Hematopoietic multipotent progenitor cell treated with erythropoietin and hydrocortisone succinate and interleukin-3 and kit ligand, for 6 days (in vitro differentiated cells): ENCODE results near the gene IP6K1.
A peak's percentile ranks its signal among the peaks of the same experiment; 100 is the strongest.
"Not testable (repeated sequence)": the region's sequence is repeated elsewhere in the genome, so short reads cannot be mapped to it uniquely, and the experiment has no call there.

ENCODE experiments used
- DNase-seq: peaks from one replicate; pipeline ENCODE4 v3.0.0-alpha.2; 2015

Gene IP6K1

DNA sequence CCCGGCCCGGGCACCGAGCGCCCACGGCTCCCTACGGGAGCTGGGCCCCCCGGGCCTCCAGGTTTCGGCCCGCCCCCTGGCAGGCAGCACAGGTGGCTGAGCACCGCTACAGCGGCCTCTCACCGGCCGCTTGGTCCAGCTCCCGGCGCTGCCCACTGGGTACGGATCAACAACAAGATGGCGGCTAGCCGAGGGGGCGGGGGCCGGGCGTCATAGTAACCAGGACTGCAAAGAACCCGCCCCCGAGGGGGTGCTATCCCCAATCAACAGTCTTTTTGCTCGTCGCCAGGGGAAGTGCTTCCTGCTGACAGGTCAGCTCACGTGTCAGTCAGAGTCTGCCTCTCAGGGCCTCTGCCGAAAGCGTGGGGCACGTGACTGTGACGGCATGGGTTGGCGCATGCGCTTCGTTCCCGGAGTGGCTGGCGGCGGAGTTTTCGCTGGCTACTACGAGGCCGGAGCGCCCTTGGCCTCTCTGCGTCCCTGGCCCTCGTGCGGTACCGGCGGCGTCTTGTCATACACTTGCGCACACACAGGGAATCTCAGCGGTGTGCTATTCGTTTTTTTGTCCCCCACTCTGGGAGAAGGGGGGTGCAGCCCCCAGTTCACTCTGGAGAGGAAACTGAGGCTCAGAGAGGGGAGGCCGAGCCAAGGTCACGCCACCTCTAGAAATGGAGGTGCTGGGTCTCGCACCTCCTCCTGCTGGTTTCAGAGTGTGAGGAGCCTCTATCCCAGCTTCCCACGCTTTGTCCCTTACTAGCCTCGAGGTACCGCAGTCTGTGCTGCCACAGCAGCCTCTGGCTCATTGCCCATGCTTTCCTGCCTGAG lies at the start of gene IP6K1:
IP6K1 (minus strand) TSS at position 186 of the 825 bp plus-strand sequence. CDS start 38,502 bp downstream, outside the sequence.
- DNase-seq: peak; percentile 100

GRCh38 chr3:49831341-49831740 lies 45.0 kb upstream of the IP6K1 start:
- no peak for DNase-seq

- DNase-seq: no peak
These were observed 39.7 kb upstream of the IP6K1 start for GRCh38 chr3:49826016-49826415.

DNA sequence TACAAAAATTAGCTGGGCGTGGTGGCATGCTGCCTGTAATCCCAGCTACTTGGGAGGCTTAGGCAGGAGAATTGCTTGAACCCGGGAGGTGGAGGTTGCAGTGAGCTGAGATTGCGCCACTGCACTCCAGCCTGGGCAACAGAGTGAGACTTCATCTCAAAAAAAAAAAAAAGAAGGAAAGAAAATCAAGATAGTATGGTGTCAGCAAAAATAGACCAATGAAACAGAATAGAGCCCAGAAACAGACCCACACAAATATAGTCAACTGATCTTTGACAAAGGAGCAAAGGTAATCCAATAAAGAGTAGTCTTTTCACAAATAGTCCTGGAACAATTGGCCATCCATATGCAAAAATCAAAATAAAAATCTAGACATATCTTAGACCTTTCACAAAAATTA lies 36.8 kb upstream of the IP6K1 start:
- DNase-seq: not testable (repeated sequence)

DNA sequence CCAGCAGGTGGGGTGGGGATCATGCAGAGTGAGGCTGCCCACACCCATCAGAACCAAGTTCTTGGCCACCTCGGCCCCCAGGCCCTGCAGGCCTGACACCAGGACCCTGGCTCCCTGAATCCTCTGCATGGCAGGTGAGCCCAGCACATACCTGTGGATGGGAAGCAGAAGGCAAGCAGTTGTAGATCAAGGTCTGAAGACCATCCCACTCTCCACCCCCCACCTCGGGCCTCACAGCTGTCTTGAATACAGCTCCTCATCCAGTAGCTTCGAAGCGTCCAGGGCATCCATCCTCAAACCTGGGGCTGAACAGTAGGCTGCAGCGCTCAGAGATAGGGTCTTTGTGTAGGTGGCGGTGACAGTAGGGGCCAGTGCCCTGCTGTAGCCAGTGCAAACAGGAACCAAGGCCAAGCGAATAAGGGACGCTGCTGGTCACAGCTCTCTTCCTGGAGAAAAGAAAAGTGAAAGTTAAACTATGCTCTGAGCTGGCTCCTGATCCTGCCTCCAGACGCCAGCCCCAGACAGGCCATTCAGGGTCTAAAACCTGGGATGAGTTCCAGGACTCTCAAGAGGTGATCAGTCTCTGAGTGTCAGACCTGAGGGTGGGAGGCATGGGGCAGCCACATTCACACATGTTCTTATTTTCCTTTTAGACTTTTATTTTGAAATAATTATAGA lies 27.3 kb upstream of the IP6K1 start, which contains the start of gene UBA7:
UBA7 (minus strand) TSS at position 457 of the 678 bp plus-strand sequence; CDS start at position 291, 166 bp downstream.
- DNase-seq: peak; percentile 80

DNA sequence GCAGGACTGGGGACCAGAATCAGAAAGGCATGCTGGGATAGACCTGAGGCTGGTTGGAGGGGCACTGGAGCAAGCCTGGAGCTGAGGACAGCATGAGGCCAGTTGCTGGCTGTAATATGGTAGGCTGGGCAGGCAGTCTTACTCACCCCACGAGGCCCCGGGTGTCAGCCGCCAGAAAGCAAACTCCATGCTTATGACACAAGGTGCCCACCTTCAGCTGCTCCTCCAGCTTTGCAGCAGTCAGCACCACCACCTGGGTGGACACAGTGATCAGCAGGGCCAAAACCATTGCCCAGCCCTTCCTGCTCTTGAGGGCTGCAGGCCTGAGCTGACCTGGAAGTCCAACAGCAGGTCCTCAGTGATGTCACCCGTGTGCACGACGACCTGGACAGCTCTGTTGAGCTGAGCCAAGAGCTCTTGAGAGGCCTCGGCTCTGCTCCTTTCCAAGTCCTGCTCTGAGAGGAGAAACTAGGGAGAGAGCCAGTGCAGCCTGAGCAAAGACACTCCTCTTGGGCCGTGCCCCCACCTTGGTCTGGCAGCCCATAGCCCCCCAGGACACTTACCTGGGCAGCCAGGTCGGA lies 26.7 kb upstream of the IP6K1 start:
- peak; percentile 28 for DNase-seq

DNA sequence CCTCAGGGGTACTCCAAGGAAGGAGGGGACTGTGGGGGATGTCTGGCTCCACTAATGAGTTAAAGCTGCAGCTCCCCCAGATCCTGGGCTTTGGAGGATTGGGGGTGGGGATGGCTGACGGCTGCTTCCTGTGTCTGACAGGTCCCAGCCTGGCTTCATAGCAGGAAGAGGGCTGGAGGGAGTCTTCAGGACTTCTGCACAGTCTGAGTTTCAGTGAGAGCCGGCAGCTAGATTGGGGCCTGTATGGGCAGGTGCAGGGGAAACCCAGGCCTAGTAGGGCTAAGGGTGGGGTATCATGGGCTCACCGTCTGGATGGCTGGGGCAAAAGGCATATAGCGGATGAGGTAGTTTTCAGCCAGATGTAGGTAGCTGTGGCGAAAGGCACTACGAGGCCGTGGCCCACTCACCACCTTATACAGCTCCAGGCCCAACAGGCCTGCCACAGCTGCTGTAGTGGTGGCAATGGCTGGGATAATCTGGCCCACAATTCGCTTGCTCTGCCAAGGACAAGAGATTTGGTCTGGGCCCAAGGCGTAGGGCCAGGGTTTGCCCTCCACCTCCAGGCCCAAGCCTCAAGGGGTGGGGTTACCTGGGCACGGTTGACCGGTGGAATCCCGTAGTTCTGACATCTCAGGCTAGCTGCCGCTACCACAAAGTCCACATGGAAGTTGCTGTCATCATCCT lies 21.2 kb upstream of the IP6K1 start:
- peak; percentile 46 for DNase-seq

- peak; percentile 44 for DNase-seq
These were observed 20.5 kb upstream of the IP6K1 start for GRCh38 chr3:49806850-49807249.

DNA sequence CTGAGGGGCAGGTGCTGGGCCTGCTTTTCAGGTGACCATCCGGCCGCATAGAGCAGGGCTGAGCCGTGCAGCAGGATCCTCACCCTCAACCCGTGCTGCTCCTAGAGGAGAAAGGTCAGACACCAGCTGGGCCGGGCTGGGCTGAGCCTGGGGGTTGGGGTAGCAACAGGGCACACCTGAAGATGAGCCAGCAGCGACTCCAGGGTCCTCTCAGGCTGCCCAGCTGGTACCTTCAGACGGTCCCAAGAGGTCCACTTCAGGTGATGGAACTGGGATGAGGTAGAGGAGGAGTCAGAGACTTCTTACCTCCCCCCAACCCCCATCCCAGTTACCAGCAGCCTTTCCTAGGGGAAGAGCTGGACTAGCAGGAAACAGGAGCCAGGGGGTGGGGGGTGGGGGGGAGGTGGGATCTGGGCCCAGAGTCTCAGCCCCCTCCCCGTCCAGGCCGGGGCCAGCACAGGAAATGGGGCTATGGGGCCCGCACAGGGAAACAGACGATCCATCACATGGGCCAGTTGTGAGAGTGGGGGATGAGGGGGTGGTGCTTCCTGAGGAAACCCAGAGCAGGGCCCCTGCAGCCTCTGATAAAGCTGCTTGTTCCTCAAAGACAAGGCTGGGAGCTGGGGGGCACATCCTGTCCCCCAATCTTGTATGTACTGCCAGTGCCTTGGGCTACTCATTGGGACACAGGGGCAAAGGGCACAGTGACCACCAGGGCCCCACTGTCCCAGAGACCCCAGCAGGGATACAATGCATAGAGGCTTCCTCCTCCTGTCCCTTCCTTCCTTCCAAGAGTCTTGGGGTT lies 19.8 kb upstream of the IP6K1 start:
- DNase-seq: peak; percentile 94

DNA sequence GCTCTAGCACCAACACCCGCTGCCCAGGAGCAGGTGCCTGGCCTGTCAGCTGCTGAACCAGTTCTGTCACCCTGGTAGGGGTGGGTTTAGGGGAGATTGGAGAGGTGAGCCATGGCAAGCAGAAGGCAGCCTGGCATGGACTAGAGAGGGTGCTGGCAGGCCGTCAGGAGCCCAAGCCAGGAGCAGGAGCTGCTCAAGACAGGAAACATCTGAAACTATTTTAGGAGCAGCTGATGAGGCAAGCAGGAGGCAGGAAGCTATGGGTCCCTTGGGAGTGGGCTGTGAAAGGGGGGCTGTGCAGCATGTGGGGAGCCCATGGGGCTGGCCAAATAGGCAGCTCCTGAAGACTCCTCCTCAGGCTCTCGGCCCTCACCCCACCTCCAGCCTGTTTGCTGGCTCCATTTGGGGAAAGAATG lies 19.0 kb upstream of the IP6K1 start:
- peak; percentile 64 for DNase-seq

DNA sequence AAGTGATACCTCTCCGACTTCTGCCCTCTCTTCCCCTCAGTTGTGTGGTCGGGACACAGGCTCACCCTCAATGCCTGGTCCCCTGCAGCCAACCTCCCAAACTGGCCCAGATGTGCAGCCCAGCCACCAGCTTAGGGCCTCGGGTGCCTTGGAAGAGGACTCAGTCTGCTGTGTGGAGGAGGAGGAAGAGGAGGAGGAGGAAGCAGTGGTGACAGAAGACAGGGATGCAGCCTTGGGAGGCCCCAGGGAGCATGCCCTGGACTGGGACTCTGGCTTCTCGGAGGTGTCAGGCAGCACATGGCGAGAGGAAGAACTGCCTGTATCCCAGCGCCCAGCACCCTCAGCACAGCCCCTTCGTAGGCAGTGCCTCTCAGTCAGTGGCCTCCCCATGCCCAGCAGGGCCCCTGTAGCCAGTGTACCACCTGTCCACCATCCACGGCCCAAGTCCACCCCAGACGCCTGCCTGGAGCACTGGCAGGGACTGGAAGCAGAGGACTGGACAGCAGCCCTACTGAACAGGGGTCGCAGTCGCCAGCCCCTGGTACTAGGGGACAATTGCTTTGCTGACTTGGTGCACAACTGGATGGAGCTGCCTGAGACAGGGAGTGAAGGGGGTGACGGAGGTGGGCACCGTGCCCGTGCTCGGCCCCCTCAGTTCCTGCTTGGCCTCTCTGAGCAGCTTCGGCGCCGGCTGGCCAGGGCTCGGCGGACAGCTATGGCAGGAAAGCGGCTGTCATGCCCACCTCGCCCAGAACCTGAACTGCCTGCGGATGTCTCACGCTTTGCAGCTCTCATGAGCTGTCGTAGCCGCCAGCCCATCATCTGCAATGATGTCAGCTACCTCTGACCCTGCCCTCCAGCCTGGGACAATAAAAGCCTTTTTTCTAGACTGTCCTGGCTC lies 18.0 kb upstream of the IP6K1 start:
- peak; percentile 35 for DNase-seq

DNA sequence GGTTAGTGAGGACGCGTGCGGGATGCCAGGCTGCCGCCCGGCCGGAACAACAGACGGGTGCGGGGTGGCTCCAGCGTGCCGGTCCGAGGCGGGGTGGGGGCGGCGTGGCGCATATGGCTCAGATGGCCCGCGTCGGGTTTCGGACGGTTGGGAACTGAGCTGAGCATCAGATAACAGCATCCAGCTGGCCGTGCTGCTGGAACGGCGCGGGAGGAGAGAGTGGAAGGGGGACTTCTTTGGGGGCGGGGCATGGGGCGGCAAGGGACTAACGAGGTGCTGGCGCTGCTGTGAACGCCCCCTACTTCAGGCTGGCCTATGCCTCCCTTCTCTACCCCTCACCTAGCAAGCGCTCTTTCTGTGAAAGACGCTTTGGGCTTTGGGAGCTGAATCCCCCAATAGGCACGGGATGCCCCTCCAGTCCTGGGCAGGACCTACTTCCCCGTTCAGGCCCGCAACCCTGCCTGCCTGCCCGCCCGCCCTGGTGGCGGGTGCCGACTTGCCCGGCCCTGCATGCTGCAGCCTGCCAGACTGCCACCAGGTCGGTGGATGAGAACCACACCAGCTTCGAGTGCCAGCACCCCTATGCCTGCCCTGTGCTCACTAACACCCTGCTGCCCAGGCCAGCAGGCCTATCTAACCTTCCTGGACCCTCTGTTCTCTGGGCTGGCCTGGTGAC lies 17.3 kb upstream of the IP6K1 start:
- DNase-seq: peak; percentile 84

GRCh38 chr3:49802719-49803464 lies 16.6 kb upstream of the IP6K1 start, which contains the start of gene INKA1:
Gene INKA1 (plus strand): TSS chr3:49803261. CDS start chr3:49803393, 132 bp downstream.
- DNase-seq: peak; percentile 97

DNA sequence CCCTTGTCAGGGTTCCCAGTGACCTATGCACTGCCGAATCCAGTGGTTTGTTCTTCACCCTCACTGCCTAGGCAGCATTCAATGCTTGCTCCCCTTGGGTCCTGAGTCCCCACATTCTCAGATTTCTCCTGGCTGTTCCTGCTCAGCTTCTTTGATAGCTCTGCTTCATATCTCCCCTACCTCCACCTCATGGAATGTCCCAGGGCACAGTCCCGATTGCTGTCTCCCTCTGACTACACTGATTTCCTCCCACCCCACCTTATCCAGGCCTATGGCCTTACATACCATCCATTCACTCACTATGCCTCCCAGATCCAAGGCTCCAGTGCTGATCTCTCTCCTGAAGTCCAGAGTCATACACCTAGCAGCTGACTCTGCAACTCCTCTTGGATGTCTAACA lies 14.8 kb upstream of the IP6K1 start:
- no peak for DNase-seq

DNA sequence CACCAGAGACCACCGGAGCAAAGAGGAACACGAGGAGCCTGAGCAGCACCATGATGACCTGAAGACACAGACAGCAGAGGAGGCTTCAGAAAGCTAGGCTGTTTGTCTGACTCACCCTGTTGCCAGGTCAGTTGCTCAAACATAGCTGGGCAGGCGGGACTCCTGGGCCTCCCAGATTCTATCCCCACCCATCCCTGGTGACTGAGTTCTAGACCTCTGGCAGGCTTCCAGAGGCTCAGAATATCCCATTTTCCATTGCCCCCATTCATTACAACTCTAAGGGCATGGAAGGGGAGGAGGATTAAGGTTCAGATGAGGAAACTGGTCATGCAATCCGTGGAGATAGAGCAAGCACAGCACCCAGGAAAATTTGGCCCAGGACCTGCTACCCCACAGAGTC lies 13.4 kb upstream of the IP6K1 start, which contains the start of gene CDHR4:
CDHR4 (minus strand) TSS at position 113 of the 400 bp plus-strand sequence; CDS start at position 52, 61 bp downstream.
- DNase-seq: peak; percentile 41

- no peak for DNase-seq
These were observed 12.8 kb upstream of the IP6K1 start for GRCh38 chr3:49799105-49799504.

GRCh38 chr3:49794926-49795905 lies 8.9 kb upstream of the IP6K1 start:
- DNase-seq: no peak

- no peak for DNase-seq
These were observed 8.1 kb upstream of the IP6K1 start for GRCh38 chr3:49794431-49794830.
